Activated CD8-positive, alpha-beta T cell treated with anti-CD3 and anti-CD28 coated beads for 36 hours (primary cell): ENCODE results near the gene NPAT. TPM values are rescaled to one million over a fixed set of nuclear protein-coding genes. Genes with fewer than 3 reads are reported as not detected.
A peak's percentile ranks its signal among the peaks of the same experiment; 100 is the strongest.

ENCODE experiments used
- ATAC-seq: fragments of 200-7000 bp; cut with Tn5 transposase; one replicate; pipeline ENCODE4 v1.10.0; 2021; ENCODE audit warnings: mild to moderate bottlenecking, moderate library complexity
- CTCF ChIA-PET: fragments of 350-600 bp; sonication (Branson Sonifier 250); formaldehyde crosslinking; loops from one replicate; lab custom pipeline; 2021; ENCODE audit warnings: antibody characterized with exemption; lab: Charles Lee
- POLR2A ChIA-PET: fragments of 350-600 bp; sonication (Branson Sonifier 250); formaldehyde crosslinking; loops from one replicate; lab custom pipeline; 2021; ENCODE audit warnings: antibody characterized with exemption; lab: Charles Lee
- DNase-seq: peaks from one replicate; pipeline ENCODE4 v3.0.0-alpha.2; 2020
- H3K27ac Mint-ChIP-seq: one replicate; pipeline ENCODE4 v1.8.0; 2021; ENCODE audit warnings: mild to moderate bottlenecking, mixed read lengths
- H3K27me3 Mint-ChIP-seq: one replicate; pipeline ENCODE4 v1.8.0; 2021; ENCODE audit warnings: mixed read lengths
- H3K36me3 Mint-ChIP-seq: one replicate; pipeline ENCODE4 v1.8.0; 2021; ENCODE audit warnings: low read depth, mixed read lengths
- H3K4me1 Mint-ChIP-seq: one replicate; pipeline ENCODE4 v1.8.0; 2021; ENCODE audit warnings: low read depth, mixed read lengths
- H3K4me3 Mint-ChIP-seq: one replicate; pipeline ENCODE4 v1.8.0; 2021; ENCODE audit warnings: mild to moderate bottlenecking, moderate library complexity, mixed read lengths
- H3K9me3 Mint-ChIP-seq: one replicate; pipeline ENCODE4 v1.8.0; 2021; ENCODE audit warnings: mixed read lengths
- CTCF ChIP-seq: fragments of 200-600 bp; IDR thresholded peaks from one replicate; pipeline ENCODE4 v1.8.0; 2022; ENCODE audit warnings: antibody characterized with exemption, mild to moderate bottlenecking
- intact Hi-C: fragments of 100-400 bp; cut with micrococcal nuclease; formaldehyde crosslinking; loops from one replicate; pipeline ENCODE4 v1.10.0; 2022
- total RNA-seq, 2 experiments: library from RNA; stranded (reverse); gene quantifications; one replicate each; pipeline ENCODE4 v1.2.3, GENCODE V29; 2021

NPAT gene
- 10 to 100 TPM; 32.1 to 37.1 TPM for total RNA-seq

- intact Hi-C loops: loop anchor here (1.0 to 10.0 kb wide), 4 partner anchors 14 to 402 kb away; partner anchors contain the start of genes C11orf65 and POGLUT3
- Mint-ChIP-seq H3K4me3 (no peak within 1 kb of the TSS), H3K27ac (no peak within 1 kb of the TSS), H3K27me3 (no peaks in the 10 kb centered on the region), H3K9me3 (no peaks in the 10 kb centered on the region), H3K36me3 (peaks cover 49% of the 10 kb centered on the region), H3K4me1 (peaks cover 39% of the 10 kb centered on the region)
- ChIA-PET CTCF (interaction anchor here (1.0 to 7.8 kb wide), 3 partner anchors 14 to 75 kb away, joined by 3 to 79 read pairs (median 5); no protein-coding TSS in a partner anchor), POLR2A (interaction anchor here (0.7 to 4.4 kb wide), 27 partner anchors 9 to 418 kb away, joined by 3 to 121 read pairs (median 4); partner anchors contain the start of gene EXPH5)
- DNase-seq (peak; percentile 99), ATAC-seq (peak; percentile 80)
- peak; percentile 54 for TF ChIP-seq CTCF
Measured at GRCh38 chr11:108222574-108223347, at the start of gene NPAT, which contains the start of gene ATM. Gene NPAT, minus strand, starts transcription at chr11:108222638. Its CDS starts 102 bp downstream, at chr11:108222536. Gene ATM, plus strand, starts transcription at chr11:108223067. Its CDS starts 4,558 bp downstream, at chr11:108227625.

- Mint-ChIP-seq H3K36me3 (peaks cover 55% of the 10 kb centered on the region), H3K4me1 (peaks cover 32% of the 10 kb centered on the region), H3K4me3 (no peak overlapping the region), H3K27me3 (no peaks in the 10 kb centered on the region), H3K9me3 (peaks cover 14% of the 10 kb centered on the region), H3K27ac (peak overlapping the region; percentile 67)
- no peak for TF ChIP-seq CTCF
- intact Hi-C loops: no loop called here
- peak; percentile 56 for ATAC-seq
- ChIA-PET POLR2A (no interaction called here), CTCF (no interaction called here)
- DNase-seq: peak; percentile 22
Measured at GRCh38 chr11:108269583-108269982, 47.1 kb upstream of the NPAT start.

DNA sequence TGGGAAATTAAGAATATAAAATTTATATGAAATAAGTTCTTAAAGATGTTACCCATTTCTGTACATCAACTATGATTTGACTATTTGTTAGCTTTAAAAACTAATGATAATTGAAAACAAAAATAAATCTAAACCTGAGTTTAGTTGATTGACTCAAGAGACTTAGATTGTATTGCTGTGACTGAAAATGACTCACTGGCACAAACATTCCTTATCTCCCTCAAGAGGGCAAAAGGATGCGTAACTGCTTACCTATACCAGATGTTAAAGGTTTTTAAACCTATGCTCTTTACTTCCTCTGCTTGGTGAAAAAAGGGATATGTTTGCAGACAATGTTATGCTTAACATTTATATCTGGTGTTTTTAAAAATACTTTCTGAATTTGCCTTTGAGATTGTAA, 30.7 kb upstream of the NPAT start:
- Mint-ChIP-seq H3K27ac (no peak overlapping the region), H3K36me3 (peaks cover 48% of the 10 kb centered on the region), H3K9me3 (no peaks in the 10 kb centered on the region), H3K27me3 (no peaks in the 10 kb centered on the region), H3K4me3 (no peak overlapping the region), H3K4me1 (peaks cover 42% of the 10 kb centered on the region)
- CTCF ChIA-PET: no interaction called here
- POLR2A ChIA-PET: interaction anchor here (1.0 to 2.1 kb wide), 2 partner anchors 10 to 30 kb away, joined by 3 to 8 read pairs; partner anchors contain the start of genes ATM and NPAT
- DNase-seq: no peak
- no peak for TF ChIP-seq CTCF
- peak; percentile 27 for ATAC-seq
- intact Hi-C loops: no loop called here

- Mint-ChIP-seq H3K27ac (peak overlapping the region; percentile 55), H3K4me1 (peaks cover 63% of the 10 kb centered on the region), H3K36me3 (peaks cover 51% of the 10 kb centered on the region), H3K27me3 (no peaks in the 10 kb centered on the region), H3K9me3 (no peaks in the 10 kb centered on the region), H3K4me3 (no peak overlapping the region)
- ChIA-PET POLR2A (interaction anchor here (0.6 to 1.3 kb wide), 2 partner anchors 23 to 24 kb away, joined by 3 to 5 read pairs; partner anchors contain the start of genes ATM and NPAT), CTCF (no interaction called here)
- no peak for ATAC-seq
- no peak for DNase-seq
- no peak for TF ChIP-seq CTCF
- intact Hi-C loops: no loop called here
Measured at GRCh38 chr11:108246885-108247284, 24.4 kb upstream of the NPAT start.
